ENCODE measurements around the gene TICAM1.

GRCh38 chr19:4772566-4772965, 58.9 kb downstream of the TICAM1 start:
- TF ChIP-seq CTCF (IDR thresholded peaks at IDR 0.05; ENCODE audit: low read depth, low read length), result no peak
- TF ChIP-seq POLR2A (IDR thresholded peaks at IDR 0.05; ENCODE audit: extremely low read depth, insufficient read length), result no peak
- TF ChIP-seq MYC (IDR thresholded peaks at IDR 0.05; ENCODE audit: low read depth, low read length), result no peak
- no peak for TF ChIP-seq MAX (IDR thresholded peaks at IDR 0.05; ENCODE audit: low read depth, low read length)

All from NB4 (cell line).